Astrocyte (in vitro differentiated cells and primary cell): ENCODE data around the gene DZIP1. TPM values are rescaled to one million over a fixed set of nuclear protein-coding genes. Genes with fewer than 3 reads are reported as not detected.

Experiments used
- DNase-seq: peaks from one replicate; pipeline ENCODE4 v3.0.0-alpha.2; 2010; ENCODE audit warnings: low read depth
- FAIRE-seq: peaks from 2 replicates; lab custom pipeline; 2011; peaks lifted over from hg19 to GRCh38; lab: Jason Lieb, UNC
- H2AFZ ChIP-seq: 2 replicates; pipeline ENCODE4 v1.6.0; 2012; ENCODE audit warnings: low read depth, low read length, inconsistent platforms
- H3K27ac ChIP-seq: 2 replicates; pipeline ENCODE4 v1.5.1; 2011; ENCODE audit warnings: low read depth, low read length, inconsistent platforms
- H3K27me3 ChIP-seq: 2 replicates; pipeline ENCODE4 v1.6.0; 2011; ENCODE audit warnings: low read length, inconsistent platforms; ENCODE audit not compliant: insufficient read depth
- H3K36me3 ChIP-seq: 2 replicates; pipeline ENCODE4 v1.5.1; 2011; ENCODE audit warnings: low read length, inconsistent platforms; ENCODE audit not compliant: insufficient read depth
- H3K4me1 ChIP-seq: 2 replicates; pipeline ENCODE4 v1.5.1; 2011; ENCODE audit warnings: low read length, inconsistent platforms; ENCODE audit not compliant: insufficient read depth
- H3K4me2 ChIP-seq: 2 replicates; pipeline ENCODE4 v1.6.0; 2012; ENCODE audit warnings: low read length, inconsistent platforms
- H3K4me3 ChIP-seq: 2 replicates; pipeline ENCODE4 v1.5.1; 2011; ENCODE audit warnings: low read depth, mild to moderate bottlenecking, low read length, inconsistent platforms; ENCODE audit not compliant: insufficient read depth
- H3K79me2 ChIP-seq: 2 replicates; pipeline ENCODE4 v1.6.0; 2012; ENCODE audit warnings: mild to moderate bottlenecking, low read length, inconsistent platforms; ENCODE audit not compliant: insufficient read depth
- H3K9ac ChIP-seq: 2 replicates; pipeline ENCODE4 v1.6.0; 2012; ENCODE audit warnings: mild to moderate bottlenecking, low read length, inconsistent platforms
- H3K9me3 ChIP-seq: 2 replicates; pipeline ENCODE4 v1.5.1; 2012; ENCODE audit warnings: low read depth, mild to moderate bottlenecking, low read length, inconsistent platforms; ENCODE audit not compliant: insufficient read depth
- H4K20me1 ChIP-seq: 2 replicates; pipeline ENCODE4 v1.6.0; 2012; ENCODE audit warnings: low read length, inconsistent platforms; ENCODE audit not compliant: insufficient read depth
- H3K27ac Mint-ChIP-seq: one replicate; pipeline ENCODE4 v1.8.0; 2021; ENCODE audit warnings: mild to moderate bottlenecking, mixed read lengths; ENCODE audit not compliant: unreplicated experiment
- H3K27me3 Mint-ChIP-seq: one replicate; pipeline ENCODE4 v1.8.0; 2021; ENCODE audit warnings: low read depth, mixed read lengths; ENCODE audit not compliant: unreplicated experiment
- H3K36me3 Mint-ChIP-seq: one replicate; pipeline ENCODE4 v1.8.0; 2021; ENCODE audit warnings: low read depth, mixed read lengths; ENCODE audit not compliant: unreplicated experiment
- H3K4me1 Mint-ChIP-seq: one replicate; pipeline ENCODE4 v1.8.0; 2021; ENCODE audit warnings: low read depth, mixed read lengths; ENCODE audit not compliant: unreplicated experiment
- H3K4me3 Mint-ChIP-seq: one replicate; pipeline ENCODE4 v1.8.0; 2021; ENCODE audit warnings: mild to moderate bottlenecking, moderate library complexity, mixed read lengths; ENCODE audit not compliant: unreplicated experiment
- H3K9me3 Mint-ChIP-seq: one replicate; pipeline ENCODE4 v1.8.0; 2021; ENCODE audit warnings: mild to moderate bottlenecking, mixed read lengths; ENCODE audit not compliant: unreplicated experiment
- CTCF ChIP-seq: IDR thresholded peaks from 2 replicates; pipeline ENCODE4 v1.5.1; 2011; ENCODE audit warnings: low read depth, mild to moderate bottlenecking, inconsistent platforms, low read length, moderate library complexity; ENCODE audit not compliant: insufficient read depth
- EZH2 ChIP-seq: IDR thresholded peaks from 2 replicates; pipeline ENCODE4 v1.6.1; 2012; ENCODE audit warnings: mild to moderate bottlenecking, low read length, inconsistent platforms; ENCODE audit not compliant: insufficient read depth
- total RNA-seq: library from RNA; stranded (reverse); gene quantifications from 2 replicates; pipeline ENCODE4 v1.2.1, GENCODE V29; 2021

Gene DZIP1
- total RNA-seq, 1 donor from 2014 or later: 52.4 TPM

- Mint-ChIP-seq H3K36me3 (no peaks in the 10 kb centered on the region), H3K27me3 (no peaks in the 10 kb centered on the region), H3K9me3 (peaks cover 3% of the 10 kb centered on the region), H3K27ac (no peak overlapping the region), H3K4me1 (no peaks in the 10 kb centered on the region), H3K4me3 (no peak overlapping the region)
- Histone ChIP-seq H3K27ac (no peak overlapping the region), H3K79me2 (no peaks in the 10 kb centered on the region), H3K4me3 (no peak overlapping the region), H3K4me1 (peaks cover 7% of the 10 kb centered on the region), H2AFZ (no peak overlapping the region), H3K9me3 (no peaks in the 10 kb centered on the region), H3K9ac (no peak overlapping the region), H3K36me3 (no peaks in the 10 kb centered on the region), H3K27me3 (no peaks in the 10 kb centered on the region), H3K4me2 (no peak overlapping the region), H4K20me1 (no peaks in the 10 kb centered on the region)
- DNase-seq (no peak), FAIRE-seq (no peak)
- no peak for TF ChIP-seq EZH2
- no peak for TF ChIP-seq CTCF
Observed at GRCh38 chr13:95564091-95564490, 80.4 kb downstream of the DZIP1 start.

- H4K20me1 ChIP-seq: no peaks in the 10 kb centered on the region
- no peak overlapping the region for H3K27ac Mint-ChIP-seq
- no peaks in the 10 kb centered on the region for H3K4me1 Mint-ChIP-seq
- TF ChIP-seq CTCF (no peak), EZH2 (no peak)
- peaks cover 7% of the 10 kb centered on the region for H3K4me1 ChIP-seq
- no peak overlapping the region for H3K9ac ChIP-seq
- no peaks in the 10 kb centered on the region for H3K9me3 ChIP-seq
- H3K9me3 Mint-ChIP-seq: no peaks in the 10 kb centered on the region
- H3K4me3 ChIP-seq: no peak overlapping the region
- no peaks in the 10 kb centered on the region for H3K36me3 Mint-ChIP-seq
- H3K4me3 Mint-ChIP-seq: no peak overlapping the region
- FAIRE-seq (no peak), DNase-seq (no peak)
- H3K36me3 ChIP-seq: no peaks in the 10 kb centered on the region
- no peaks in the 10 kb centered on the region for H3K79me2 ChIP-seq
- H3K27me3 ChIP-seq: peaks cover 3% of the 10 kb centered on the region
- H3K4me2 ChIP-seq: no peak overlapping the region
- peaks cover 7% of the 10 kb centered on the region for H3K27me3 Mint-ChIP-seq
- H3K27ac ChIP-seq: no peak overlapping the region
- no peak overlapping the region for H2AFZ ChIP-seq
Observed at GRCh38 chr13:95560387-95560786, 84.1 kb downstream of the DZIP1 start.

- no peaks in the 10 kb centered on the region for H3K36me3 ChIP-seq
- H3K79me2 ChIP-seq: no peaks in the 10 kb centered on the region
- Mint-ChIP-seq H3K27me3 (peaks cover 9% of the 10 kb centered on the region), H3K36me3 (no peaks in the 10 kb centered on the region), H3K4me3 (no peak overlapping the region), H3K4me1 (no peaks in the 10 kb centered on the region), H3K9me3 (no peaks in the 10 kb centered on the region), H3K27ac (no peak overlapping the region)
- H4K20me1 ChIP-seq: no peaks in the 10 kb centered on the region
- peaks cover 6% of the 10 kb centered on the region for H3K27me3 ChIP-seq
- no peak overlapping the region for H3K27ac ChIP-seq
- no peak for FAIRE-seq
- H3K4me1 ChIP-seq: no peaks in the 10 kb centered on the region
- DNase-seq: no peak
- no peak for TF ChIP-seq EZH2
- TF ChIP-seq CTCF: no peak
- no peak overlapping the region for H3K4me3 ChIP-seq
- H3K9ac ChIP-seq: no peak overlapping the region
- no peak overlapping the region for H3K4me2 ChIP-seq
- no peak overlapping the region for H2AFZ ChIP-seq
- no peaks in the 10 kb centered on the region for H3K9me3 ChIP-seq
Observed at GRCh38 chr13:95559100-95559499, 85.4 kb downstream of the DZIP1 start.
